ENCODE results near the gene ATP9B.

Gene ATP9B

GRCh38 chr18:79216176-79216575, 147.0 kb downstream of the ATP9B start:
- no peak overlapping the region for H3K27ac ChIP-seq
- no peak for TF ChIP-seq ZFX (IDR thresholded peaks at IDR 0.05; ENCODE audit: borderline replicate concordance)
- no peak for TF ChIP-seq CTCF (IDR thresholded peaks at IDR 0.05)

GRCh38 chr18:79217979-79218604, 148.9 kb downstream of the ATP9B start:
- no peak for TF ChIP-seq CTCF (IDR thresholded peaks at IDR 0.05)
- TF ChIP-seq ZFX (IDR thresholded peaks at IDR 0.05; ENCODE audit: borderline replicate concordance) = no peak
- no peak overlapping the region for H3K27ac ChIP-seq

GRCh38 chr18:79218605-79219190, 149.5 kb downstream of the ATP9B start:
- TF ChIP-seq ZFX (IDR thresholded peaks at IDR 0.05; ENCODE audit: borderline replicate concordance) (no peak), CTCF (IDR thresholded peaks at IDR 0.05) (no peak)
- no peak overlapping the region for H3K27ac ChIP-seq

DNA sequence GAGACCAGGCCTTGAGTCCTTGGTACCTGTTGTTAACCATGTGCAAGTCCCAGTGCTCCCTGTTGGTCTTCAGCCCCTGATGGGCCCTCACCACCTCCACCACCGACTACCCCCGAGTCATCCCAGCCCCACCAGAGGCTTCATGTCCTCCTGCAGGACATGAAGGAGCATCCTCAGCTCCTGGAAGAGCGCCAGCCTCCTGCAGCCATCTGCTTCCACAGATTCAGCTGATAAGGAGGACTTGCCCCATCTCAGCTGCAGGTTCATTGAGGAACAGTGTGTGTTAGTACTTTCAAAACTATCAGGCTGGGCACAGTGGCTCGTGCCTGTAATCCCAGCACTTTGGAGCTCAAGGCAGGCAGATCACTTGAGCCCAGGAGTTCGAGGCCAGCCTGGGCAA, 151.9 kb downstream of the ATP9B start:
- no peak overlapping the region for H3K27ac ChIP-seq
- TF ChIP-seq CTCF (IDR thresholded peaks at IDR 0.05) (no peak), ZFX (IDR thresholded peaks at IDR 0.05; ENCODE audit: borderline replicate concordance) (no peak)

- H3K27ac ChIP-seq = no peak overlapping the region
- TF ChIP-seq ZFX (IDR thresholded peaks at IDR 0.05; ENCODE audit: borderline replicate concordance) (no peak), CTCF (IDR thresholded peaks at IDR 0.05) (no peak)
Observed at GRCh38 chr18:79222790-79223189, 153.6 kb downstream of the ATP9B start.

DNA sequence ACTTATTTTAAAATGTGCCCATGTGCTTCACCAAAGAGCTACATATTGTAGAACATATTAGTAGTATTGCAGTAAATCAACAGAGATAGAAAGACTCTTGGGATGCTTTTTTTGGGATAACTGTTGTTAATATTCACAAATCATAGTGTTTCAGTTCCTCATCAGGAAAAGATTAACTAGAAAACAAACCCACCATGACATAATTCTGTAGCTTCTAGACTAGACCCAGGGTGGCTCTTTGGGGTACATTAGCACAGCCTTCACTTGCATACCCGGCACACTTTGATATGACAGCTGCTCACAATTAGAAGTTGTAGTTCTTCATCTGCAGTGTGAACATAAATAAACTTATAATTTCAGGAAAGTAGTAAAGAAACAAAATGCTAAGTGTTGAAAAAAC, 154.2 kb downstream of the ATP9B start:
- H3K27ac ChIP-seq = no peak overlapping the region
- TF ChIP-seq ZFX (IDR thresholded peaks at IDR 0.05; ENCODE audit: borderline replicate concordance) = no peak
- TF ChIP-seq CTCF (IDR thresholded peaks at IDR 0.05) = no peak

DNA sequence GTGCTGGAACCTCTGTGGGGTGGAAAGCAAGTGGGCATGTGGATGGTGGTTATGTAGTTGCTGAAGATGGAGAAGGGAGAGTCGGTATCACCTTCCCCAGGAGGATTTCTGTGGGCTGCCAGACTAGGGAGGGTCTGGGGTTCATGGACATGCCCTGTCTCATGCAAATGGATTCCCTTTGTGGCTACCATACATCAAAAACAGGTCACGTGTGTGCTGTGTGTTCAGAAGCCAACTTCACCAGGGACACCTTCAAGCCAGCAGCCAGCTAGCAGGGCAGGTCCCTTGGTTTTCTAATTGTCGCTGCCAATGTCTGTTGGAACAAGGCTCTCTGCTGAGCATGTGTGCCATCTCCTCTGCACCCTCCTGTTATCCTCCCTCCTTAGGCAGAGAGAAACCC, 155.2 kb downstream of the ATP9B start:
- H3K27ac ChIP-seq = no peak overlapping the region
- no peak for TF ChIP-seq ZFX (IDR thresholded peaks at IDR 0.05; ENCODE audit: borderline replicate concordance)
- TF ChIP-seq CTCF (IDR thresholded peaks at IDR 0.05) = no peak
